ENCODE measurements around the gene CEBPG.

CEBPG gene

GRCh38 chr19:33405553-33406461, 32.3 kb downstream of the CEBPG start:
- no peaks in the 10 kb centered on the region for H3K36me3 ChIP-seq (ENCODE audit: insufficient read depth, low read length)
- no peaks in the 10 kb centered on the region for H3K4me1 ChIP-seq (ENCODE audit: control insufficient read depth, insufficient read depth, low read length)
- no peaks in the 10 kb centered on the region for H3K27me3 ChIP-seq (ENCODE audit: control insufficient read depth, insufficient read depth, low read length)
- H3K9me3 ChIP-seq (replicated peaks; ENCODE audit: low read length): no peaks in the 10 kb centered on the region
- H3K4me3 ChIP-seq (ENCODE audit: low read length): no peak overlapping the region
- no peak overlapping the region for H3K4me2 ChIP-seq (ENCODE audit: low read length)
- no peak overlapping the region for H3K9ac ChIP-seq (ENCODE audit: low read depth, low read length)

GRCh38 chr19:33406521-33407139, 33.1 kb downstream of the CEBPG start:
- Histone ChIP-seq H3K4me2 (ENCODE audit: low read length) (no peak overlapping the region), H3K27me3 (ENCODE audit: control insufficient read depth, insufficient read depth, low read length) (no peaks in the 10 kb centered on the region), H3K4me1 (ENCODE audit: control insufficient read depth, insufficient read depth, low read length) (no peaks in the 10 kb centered on the region), H3K9ac (ENCODE audit: low read depth, low read length) (no peak overlapping the region), H3K9me3 (replicated peaks; ENCODE audit: low read length) (no peaks in the 10 kb centered on the region), H3K36me3 (ENCODE audit: insufficient read depth, low read length) (no peaks in the 10 kb centered on the region), H3K4me3 (ENCODE audit: low read length) (no peak overlapping the region)

GRCh38 chr19:33407140-33407551, 33.6 kb downstream of the CEBPG start:
- Histone ChIP-seq H3K4me3 (ENCODE audit: low read length) (no peak overlapping the region), H3K4me2 (ENCODE audit: low read length) (no peak overlapping the region), H3K27me3 (ENCODE audit: control insufficient read depth, insufficient read depth, low read length) (no peaks in the 10 kb centered on the region), H3K9me3 (replicated peaks; ENCODE audit: low read length) (no peaks in the 10 kb centered on the region), H3K9ac (ENCODE audit: low read depth, low read length) (no peak overlapping the region), H3K4me1 (ENCODE audit: control insufficient read depth, insufficient read depth, low read length) (no peaks in the 10 kb centered on the region), H3K36me3 (ENCODE audit: insufficient read depth, low read length) (no peaks in the 10 kb centered on the region)

- H3K9me3 ChIP-seq (replicated peaks; ENCODE audit: low read length): no peaks in the 10 kb centered on the region
- H3K4me1 ChIP-seq (ENCODE audit: control insufficient read depth, insufficient read depth, low read length): no peaks in the 10 kb centered on the region
- H3K9ac ChIP-seq (ENCODE audit: low read depth, low read length): no peak overlapping the region
- H3K4me2 ChIP-seq (ENCODE audit: low read length): no peak overlapping the region
- no peaks in the 10 kb centered on the region for H3K27me3 ChIP-seq (ENCODE audit: control insufficient read depth, insufficient read depth, low read length)
- H3K36me3 ChIP-seq (ENCODE audit: insufficient read depth, low read length): no peaks in the 10 kb centered on the region
- no peak overlapping the region for H3K4me3 ChIP-seq (ENCODE audit: low read length)
These were observed 34.2 kb downstream of the CEBPG start for GRCh38 chr19:33407716-33408115.

DNA sequence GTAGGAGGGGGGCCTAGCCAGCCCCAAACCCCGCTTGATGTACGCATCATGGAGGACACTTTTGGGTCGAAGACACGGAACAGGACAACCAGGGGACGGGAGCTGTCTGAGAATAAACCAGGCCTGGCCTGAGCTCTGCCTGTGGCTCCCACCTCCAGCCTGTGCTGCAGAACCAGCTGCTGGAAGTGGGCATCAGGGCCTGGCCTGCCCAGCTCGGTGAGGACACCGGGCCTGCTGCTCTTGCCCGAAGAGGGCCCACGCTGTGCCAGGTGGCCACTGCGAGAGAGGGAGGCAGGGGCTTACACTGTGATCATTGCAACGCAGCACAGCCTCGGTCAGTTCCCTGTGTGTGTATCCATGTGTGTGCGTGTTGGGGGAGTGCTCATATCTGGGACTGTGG, 34.6 kb downstream of the CEBPG start:
- no peaks in the 10 kb centered on the region for H3K4me1 ChIP-seq (ENCODE audit: control insufficient read depth, insufficient read depth, low read length)
- H3K36me3 ChIP-seq (ENCODE audit: insufficient read depth, low read length): no peaks in the 10 kb centered on the region
- H3K9me3 ChIP-seq (replicated peaks; ENCODE audit: low read length): no peaks in the 10 kb centered on the region
- no peak overlapping the region for H3K9ac ChIP-seq (ENCODE audit: low read depth, low read length)
- no peak overlapping the region for H3K4me3 ChIP-seq (ENCODE audit: low read length)
- no peak overlapping the region for H3K4me2 ChIP-seq (ENCODE audit: low read length)
- H3K27me3 ChIP-seq (ENCODE audit: control insufficient read depth, insufficient read depth, low read length): no peaks in the 10 kb centered on the region

DNA sequence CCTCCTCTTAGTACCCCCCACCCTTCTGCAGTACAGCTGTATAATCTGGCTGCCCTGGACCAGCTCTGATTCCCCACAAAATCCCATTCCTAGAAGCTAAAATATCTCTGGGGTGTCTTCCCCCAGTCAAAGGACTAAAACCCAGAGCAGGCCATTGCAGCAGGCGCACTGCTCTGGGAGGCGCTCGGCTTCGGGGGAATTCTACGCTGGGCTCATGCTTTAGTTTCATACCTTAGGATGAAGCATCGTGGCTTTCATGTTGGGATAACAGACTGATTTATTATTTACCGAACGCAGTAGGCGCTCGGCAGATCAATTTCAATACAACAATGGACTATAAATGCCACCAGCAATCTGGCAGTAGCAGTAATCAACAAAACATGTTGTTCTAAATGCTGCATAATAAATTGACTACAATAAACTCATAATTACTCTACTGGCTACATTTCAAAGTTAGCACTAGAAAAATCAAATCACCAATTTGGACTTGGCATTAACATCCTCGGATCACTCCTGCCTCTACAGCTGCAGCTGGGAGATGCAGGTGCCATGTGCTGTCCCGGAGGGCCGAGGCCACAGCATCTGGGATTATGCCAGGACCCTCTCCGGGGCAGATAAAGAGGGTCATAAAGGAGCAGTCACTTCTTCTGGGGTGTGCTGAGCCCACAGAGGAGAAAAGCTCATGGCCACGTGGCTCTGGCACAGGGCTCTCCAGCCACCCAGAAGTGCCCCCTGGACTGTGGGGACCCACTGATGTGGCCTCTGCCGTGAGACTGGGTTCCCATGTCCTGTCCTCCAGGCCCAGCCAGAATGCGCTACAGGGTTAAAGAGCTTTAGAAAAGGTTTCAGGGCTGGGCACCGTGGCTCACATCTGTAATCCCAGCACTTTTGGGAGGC, 35.3 kb downstream of the CEBPG start:
- Histone ChIP-seq H3K36me3 (ENCODE audit: insufficient read depth, low read length) (no peaks in the 10 kb centered on the region), H3K4me2 (ENCODE audit: low read length) (no peak overlapping the region), H3K4me3 (ENCODE audit: low read length) (no peak overlapping the region), H3K9me3 (replicated peaks; ENCODE audit: low read length) (no peaks in the 10 kb centered on the region), H3K9ac (ENCODE audit: low read depth, low read length) (no peak overlapping the region), H3K27me3 (ENCODE audit: control insufficient read depth, insufficient read depth, low read length) (no peaks in the 10 kb centered on the region), H3K4me1 (ENCODE audit: control insufficient read depth, insufficient read depth, low read length) (no peaks in the 10 kb centered on the region)

GRCh38 chr19:33409906-33410685, 36.6 kb downstream of the CEBPG start:
- Histone ChIP-seq H3K27me3 (ENCODE audit: control insufficient read depth, insufficient read depth, low read length) (no peaks in the 10 kb centered on the region), H3K4me1 (ENCODE audit: control insufficient read depth, insufficient read depth, low read length) (no peaks in the 10 kb centered on the region), H3K4me3 (ENCODE audit: low read length) (no peak overlapping the region), H3K9ac (ENCODE audit: low read depth, low read length) (no peak overlapping the region), H3K9me3 (replicated peaks; ENCODE audit: low read length) (no peaks in the 10 kb centered on the region), H3K36me3 (ENCODE audit: insufficient read depth, low read length) (no peaks in the 10 kb centered on the region), H3K4me2 (ENCODE audit: low read length) (no peak overlapping the region)

DNA sequence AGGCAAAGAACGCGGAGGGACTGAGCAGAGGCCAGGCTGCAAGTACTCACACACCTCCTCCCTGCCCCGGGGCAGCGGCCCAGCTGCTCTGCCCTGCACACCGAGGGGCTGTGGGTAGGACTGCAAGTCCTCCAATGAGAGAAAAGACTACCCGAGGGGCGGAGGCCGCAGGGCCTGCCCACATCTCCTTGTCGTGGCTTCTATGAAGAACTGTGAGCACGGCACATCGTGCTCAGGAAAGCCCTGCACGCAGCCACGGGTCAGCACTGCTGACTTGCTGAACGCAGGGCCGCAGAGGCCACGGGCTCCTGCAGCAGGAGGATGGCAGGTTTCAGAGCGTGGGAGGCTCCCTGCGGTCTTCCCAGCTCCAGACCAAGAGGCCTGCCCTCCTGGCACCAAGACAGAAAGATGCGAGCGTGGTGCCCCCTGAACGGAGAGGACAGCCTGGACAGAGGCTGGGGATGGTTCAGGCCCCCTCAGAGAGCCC, 37.4 kb downstream of the CEBPG start:
- no peaks in the 10 kb centered on the region for H3K9me3 ChIP-seq (replicated peaks; ENCODE audit: low read length)
- no peak overlapping the region for H3K4me2 ChIP-seq (ENCODE audit: low read length)
- H3K4me1 ChIP-seq (ENCODE audit: control insufficient read depth, insufficient read depth, low read length): no peaks in the 10 kb centered on the region
- no peaks in the 10 kb centered on the region for H3K27me3 ChIP-seq (ENCODE audit: control insufficient read depth, insufficient read depth, low read length)
- H3K9ac ChIP-seq (ENCODE audit: low read depth, low read length): no peak overlapping the region
- H3K4me3 ChIP-seq (ENCODE audit: low read length): no peak overlapping the region
- no peaks in the 10 kb centered on the region for H3K36me3 ChIP-seq (ENCODE audit: insufficient read depth, low read length)

GRCh38 chr19:33411621-33412180, 38.2 kb downstream of the CEBPG start:
- no peak overlapping the region for H3K9ac ChIP-seq (ENCODE audit: low read depth, low read length)
- H3K27me3 ChIP-seq (ENCODE audit: control insufficient read depth, insufficient read depth, low read length): no peaks in the 10 kb centered on the region
- no peak overlapping the region for H3K4me3 ChIP-seq (ENCODE audit: low read length)
- H3K36me3 ChIP-seq (ENCODE audit: insufficient read depth, low read length): no peaks in the 10 kb centered on the region
- H3K4me2 ChIP-seq (ENCODE audit: low read length): no peak overlapping the region
- H3K4me1 ChIP-seq (ENCODE audit: control insufficient read depth, insufficient read depth, low read length): no peaks in the 10 kb centered on the region
- H3K9me3 ChIP-seq (replicated peaks; ENCODE audit: low read length): no peaks in the 10 kb centered on the region

GRCh38 chr19:33412601-33413425, 39.3 kb downstream of the CEBPG start:
- no peak overlapping the region for H3K4me2 ChIP-seq (ENCODE audit: low read length)
- H3K4me1 ChIP-seq (ENCODE audit: control insufficient read depth, insufficient read depth, low read length): no peaks in the 10 kb centered on the region
- no peak overlapping the region for H3K4me3 ChIP-seq (ENCODE audit: low read length)
- no peak overlapping the region for H3K9ac ChIP-seq (ENCODE audit: low read depth, low read length)
- no peaks in the 10 kb centered on the region for H3K27me3 ChIP-seq (ENCODE audit: control insufficient read depth, insufficient read depth, low read length)
- no peaks in the 10 kb centered on the region for H3K36me3 ChIP-seq (ENCODE audit: insufficient read depth, low read length)
- no peaks in the 10 kb centered on the region for H3K9me3 ChIP-seq (replicated peaks; ENCODE audit: low read length)

Measured in skeletal muscle satellite cell (primary cell).